HL-60 (cell line): ENCODE results near the gene CCDC24.

Experiments used
- DNase-seq, 2 experiments: peaks; one replicate each; pipeline ENCODE4 v3.0.0-alpha.2; 2010 to 2020; ENCODE audit warnings: low read depth in 1 of 2, low spot score in 1 of 2
- H3K27ac ChIP-seq: fragments of 250-450 bp; sonication (Bioruptor Pico); replicated peaks from 2 replicates; pipeline ENCODE4 v1.5.1; 2020; ENCODE audit warnings: mild to moderate bottlenecking, moderate library complexity
- H3K27me3 ChIP-seq: fragments of 250-450 bp; sonication (Bioruptor Pico); 2 replicates; pipeline ENCODE4 v1.5.1; 2021; ENCODE audit warnings: mild to moderate bottlenecking, moderate library complexity; ENCODE audit not compliant: insufficient read depth, poor library complexity, severe bottlenecking
- H3K4me3 ChIP-seq: replicated peaks from 2 replicates; pipeline ENCODE4 v1.5.1; 2011; ENCODE audit warnings: mild to moderate bottlenecking, control low read depth, low read length; ENCODE audit not compliant: insufficient read depth
- GABPA ChIP-seq: IDR thresholded peaks from 2 replicates; pipeline ENCODE4 v1.6.1; 2012; ENCODE audit warnings: low read depth
- POLR2AphosphoS5 ChIP-seq: IDR thresholded peaks from 2 replicates; pipeline ENCODE4 v1.6.1; 2012; ENCODE audit warnings: low read depth
- SPI1 ChIP-seq: IDR thresholded peaks from 2 replicates; pipeline ENCODE4 v1.6.1; 2012; ENCODE audit warnings: low read depth, mild to moderate bottlenecking, borderline replicate concordance
- TF ChIP-seq, protein P1 (sequence below): IDR thresholded peaks from one replicate; pipeline ENCODE4 v1.5.1; 2011; ENCODE audit warnings: low read length, control low read depth, inconsistent platforms; ENCODE audit not compliant: insufficient read depth
- TF ChIP-seq, protein P2 (sequence below): IDR thresholded peaks from 2 replicates; pipeline ENCODE4 v1.6.1; 2012; ENCODE audit warnings: low read depth; ENCODE audit not compliant: insufficient replicate concordance

Gene CCDC24

GRCh38 chr1:43960798-43961197 lies 30.6 kb upstream of the CCDC24 start:
- H3K27me3 ChIP-seq, result no peaks in the 10 kb centered on the region
- TF ChIP-seq, protein P1, sequence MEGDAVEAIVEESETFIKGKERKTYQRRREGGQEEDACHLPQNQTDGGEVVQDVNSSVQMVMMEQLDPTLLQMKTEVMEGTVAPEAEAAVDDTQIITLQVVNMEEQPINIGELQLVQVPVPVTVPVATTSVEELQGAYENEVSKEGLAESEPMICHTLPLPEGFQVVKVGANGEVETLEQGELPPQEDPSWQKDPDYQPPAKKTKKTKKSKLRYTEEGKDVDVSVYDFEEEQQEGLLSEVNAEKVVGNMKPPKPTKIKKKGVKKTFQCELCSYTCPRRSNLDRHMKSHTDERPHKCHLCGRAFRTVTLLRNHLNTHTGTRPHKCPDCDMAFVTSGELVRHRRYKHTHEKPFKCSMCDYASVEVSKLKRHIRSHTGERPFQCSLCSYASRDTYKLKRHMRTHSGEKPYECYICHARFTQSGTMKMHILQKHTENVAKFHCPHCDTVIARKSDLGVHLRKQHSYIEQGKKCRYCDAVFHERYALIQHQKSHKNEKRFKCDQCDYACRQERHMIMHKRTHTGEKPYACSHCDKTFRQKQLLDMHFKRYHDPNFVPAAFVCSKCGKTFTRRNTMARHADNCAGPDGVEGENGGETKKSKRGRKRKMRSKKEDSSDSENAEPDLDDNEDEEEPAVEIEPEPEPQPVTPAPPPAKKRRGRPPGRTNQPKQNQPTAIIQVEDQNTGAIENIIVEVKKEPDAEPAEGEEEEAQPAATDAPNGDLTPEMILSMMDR, result no peak
- TF ChIP-seq, protein P2, sequence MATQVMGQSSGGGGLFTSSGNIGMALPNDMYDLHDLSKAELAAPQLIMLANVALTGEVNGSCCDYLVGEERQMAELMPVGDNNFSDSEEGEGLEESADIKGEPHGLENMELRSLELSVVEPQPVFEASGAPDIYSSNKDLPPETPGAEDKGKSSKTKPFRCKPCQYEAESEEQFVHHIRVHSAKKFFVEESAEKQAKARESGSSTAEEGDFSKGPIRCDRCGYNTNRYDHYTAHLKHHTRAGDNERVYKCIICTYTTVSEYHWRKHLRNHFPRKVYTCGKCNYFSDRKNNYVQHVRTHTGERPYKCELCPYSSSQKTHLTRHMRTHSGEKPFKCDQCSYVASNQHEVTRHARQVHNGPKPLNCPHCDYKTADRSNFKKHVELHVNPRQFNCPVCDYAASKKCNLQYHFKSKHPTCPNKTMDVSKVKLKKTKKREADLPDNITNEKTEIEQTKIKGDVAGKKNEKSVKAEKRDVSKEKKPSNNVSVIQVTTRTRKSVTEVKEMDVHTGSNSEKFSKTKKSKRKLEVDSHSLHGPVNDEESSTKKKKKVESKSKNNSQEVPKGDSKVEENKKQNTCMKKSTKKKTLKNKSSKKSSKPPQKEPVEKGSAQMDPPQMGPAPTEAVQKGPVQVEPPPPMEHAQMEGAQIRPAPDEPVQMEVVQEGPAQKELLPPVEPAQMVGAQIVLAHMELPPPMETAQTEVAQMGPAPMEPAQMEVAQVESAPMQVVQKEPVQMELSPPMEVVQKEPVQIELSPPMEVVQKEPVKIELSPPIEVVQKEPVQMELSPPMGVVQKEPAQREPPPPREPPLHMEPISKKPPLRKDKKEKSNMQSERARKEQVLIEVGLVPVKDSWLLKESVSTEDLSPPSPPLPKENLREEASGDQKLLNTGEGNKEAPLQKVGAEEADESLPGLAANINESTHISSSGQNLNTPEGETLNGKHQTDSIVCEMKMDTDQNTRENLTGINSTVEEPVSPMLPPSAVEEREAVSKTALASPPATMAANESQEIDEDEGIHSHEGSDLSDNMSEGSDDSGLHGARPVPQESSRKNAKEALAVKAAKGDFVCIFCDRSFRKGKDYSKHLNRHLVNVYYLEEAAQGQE, result no peak
- TF ChIP-seq SPI1 (no peak), GABPA (no peak), POLR2AphosphoS5 (no peak)
- H3K4me3 ChIP-seq, result no peak overlapping the region
- DNase-seq, result no peak
- H3K27ac ChIP-seq, result no peak overlapping the region

DNA sequence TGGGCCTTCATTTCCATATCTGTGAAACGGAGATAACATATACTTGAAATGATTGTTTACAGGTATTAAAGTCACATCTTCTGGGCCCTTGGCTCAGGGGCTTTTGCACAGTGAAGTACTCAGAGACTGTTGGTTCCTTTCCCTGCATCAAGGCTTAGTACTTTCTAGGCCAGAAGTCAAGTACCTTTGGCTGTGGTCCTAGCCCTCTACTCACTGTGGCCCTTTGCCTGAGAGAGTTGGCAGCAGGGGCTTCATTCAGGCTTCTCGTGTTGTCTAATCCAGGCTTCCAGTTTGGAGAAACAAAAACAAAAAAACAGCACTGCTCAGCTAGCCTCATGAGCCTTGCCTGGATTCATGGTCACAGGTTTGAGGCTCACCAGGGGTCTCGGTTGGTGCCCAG lies 29.7 kb upstream of the CCDC24 start:
- Histone ChIP-seq H3K27ac (no peak overlapping the region), H3K4me3 (no peak overlapping the region), H3K27me3 (no peaks in the 10 kb centered on the region)
- no peak for DNase-seq
- TF ChIP-seq, protein P1, result no peak
- TF ChIP-seq SPI1, result no peak
- no peak for TF ChIP-seq POLR2AphosphoS5
- TF ChIP-seq GABPA, result no peak
- TF ChIP-seq, protein P2, result no peak

DNA sequence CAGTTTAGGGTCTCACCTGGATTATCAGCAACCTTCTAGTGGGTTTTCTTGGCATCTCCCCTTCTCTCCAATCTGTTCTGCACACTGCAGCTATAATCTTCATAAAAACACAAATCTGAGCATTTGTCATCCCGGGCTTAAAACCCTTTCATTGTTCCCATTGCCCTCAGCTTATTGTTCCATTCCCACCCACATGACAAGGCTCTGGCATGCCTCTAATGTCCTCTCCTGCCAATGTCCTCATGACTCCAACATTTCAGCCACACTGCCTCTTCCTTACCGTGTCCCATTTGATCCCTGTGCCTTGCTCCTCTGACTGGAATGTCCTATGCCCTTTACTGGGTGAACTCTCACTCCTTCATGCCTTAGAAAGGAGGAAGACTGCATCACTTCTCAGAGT lies 29.1 kb upstream of the CCDC24 start:
- TF ChIP-seq, protein P1, result no peak
- TF ChIP-seq SPI1 (no peak), GABPA (no peak), POLR2AphosphoS5 (no peak)
- TF ChIP-seq, protein P2, result no peak
- Histone ChIP-seq H3K27ac (no peak overlapping the region; the same call in 1 of the 2 replicates), H3K27me3 (no peaks in the 10 kb centered on the region), H3K4me3 (no peak overlapping the region)
- no peak for DNase-seq
